GM12878 (cell line): Measurements from ENCODE around the gene CELSR1. TPM values are rescaled to one million over a fixed set of nuclear protein-coding genes. Genes with fewer than 3 reads are reported as not detected.

ENCODE experiments used
- ATAC-seq: fragments of 200-7000 bp; cut with Tn5 transposase; 3 replicates; pipeline ENCODE4 v1.9.1; 2020; ENCODE audit warnings: mild to moderate bottlenecking, moderate library complexity
- BruUV-seq: library from RNA; stranded (reverse); fragments of 400-500 nt; replicated peaks from 2 replicates; lab custom pipeline; 2021; lab: Mats Ljungman, UMichigan
- CTCF ChIA-PET: fragments of 300-600 bp; sonication (Branson Sonifier 250); formaldehyde crosslinking; extraction: SDS; loops from one replicate; lab custom pipeline; 2021; ENCODE audit warnings: inconsistent platforms; lab: Yijun Ruan, JAX
- POLR2A ChIA-PET: fragments of 350-600 bp; formaldehyde crosslinking; extraction: SDS; loops from one replicate; lab custom pipeline; 2021; ENCODE audit warnings: inconsistent platforms; lab: Charles Lee
- RAD21 ChIA-PET: fragments of 300-600 bp; sonication (Branson Sonifier 250); formaldehyde crosslinking; loops from one replicate; lab custom pipeline; 2023; ENCODE audit warnings: antibody characterized with exemption; ENCODE audit not compliant: unreplicated experiment; lab: Charles Lee
- SMC1A ChIA-PET: fragments of 300-600 bp; sonication (Branson Sonifier 250); formaldehyde crosslinking; loops from one replicate; lab custom pipeline; 2023; ENCODE audit not compliant: unreplicated experiment, uncharacterized antibody; lab: Charles Lee
- DNase-seq: peaks from one replicate; pipeline ENCODE4 v3.0.0-alpha.2; 2011; ENCODE audit warnings: low read depth, low spot score
- FAIRE-seq: peaks from 3 replicates; lab custom pipeline; 2011; peaks lifted over from hg19 to GRCh38; lab: Jason Lieb, UNC
- H2AFZ ChIP-seq: 2 replicates; pipeline ENCODE4 v1.6.0; 2011; ENCODE audit warnings: low read depth, low read length, control low read depth; ENCODE audit not compliant: control insufficient read depth
- H3K27ac ChIP-seq: 2 replicates; pipeline ENCODE4 v1.5.1; 2011; ENCODE audit warnings: control low read depth; ENCODE audit not compliant: control insufficient read depth, insufficient read depth
- H3K27me3 ChIP-seq, 2 experiments: replicated peaks in 1 of 2; 2 replicates each; pipeline versions ENCODE4 v1.6.0 to v1.6.1; 2011; ENCODE audit warnings: low read length in 1 of 2; ENCODE audit not compliant: control insufficient read depth in 2 of 2, insufficient read depth in 2 of 2
- H3K36me3 ChIP-seq, 2 experiments: 2 replicates each; pipeline ENCODE4 v1.5.1; 2011; ENCODE audit warnings: low read length in 1 of 2; ENCODE audit not compliant: control insufficient read depth in 2 of 2, insufficient read depth in 2 of 2
- H3K4me1 ChIP-seq: 2 replicates; pipeline ENCODE4 v1.6.1; 2011; ENCODE audit warnings: mild to moderate bottlenecking, low read length, moderate library complexity, mixed read lengths; ENCODE audit not compliant: control insufficient read depth, insufficient read depth
- H3K4me2 ChIP-seq: 2 replicates; pipeline ENCODE4 v1.6.0; 2011; ENCODE audit warnings: control low read depth; ENCODE audit not compliant: control insufficient read depth, insufficient read depth
- H3K4me3 ChIP-seq: fragments of 200-600 bp; sonication (generic); 2 replicates; pipeline ENCODE4 v1.5.1; 2016
- H3K79me2 ChIP-seq: 2 replicates; pipeline ENCODE4 v1.6.0; 2011; ENCODE audit warnings: low read length; ENCODE audit not compliant: control insufficient read depth, insufficient read depth
- H3K9ac ChIP-seq: 2 replicates; pipeline ENCODE4 v1.8.0; 2011; ENCODE audit warnings: low read length, control low read depth, mixed read lengths; ENCODE audit not compliant: control insufficient read depth, insufficient read depth
- H3K9me3 ChIP-seq: replicated peaks from 3 replicates; pipeline ENCODE4 v1.5.1; 2011; ENCODE audit warnings: mild to moderate bottlenecking, low read length; ENCODE audit not compliant: control insufficient read depth, insufficient read depth
- H4K20me1 ChIP-seq: 2 replicates; pipeline ENCODE4 v1.6.0; 2011; ENCODE audit not compliant: control insufficient read depth, insufficient read depth
- ATF7 ChIP-seq: fragments of 450-650 bp; IDR thresholded peaks from 2 replicates; pipeline ENCODE4 v1.6.1; 2016; ENCODE audit warnings: low read depth, mild to moderate bottlenecking
- CBX5 ChIP-seq: sonication (generic); IDR thresholded peaks from 2 replicates; pipeline ENCODE4 v1.6.1; 2016; ENCODE audit warnings: low read depth, moderate library complexity, mild to moderate bottlenecking, inconsistent platforms
- DPF2 ChIP-seq: fragments of 450-650 bp; IDR thresholded peaks from 2 replicates; pipeline ENCODE4 v1.6.1; 2017; ENCODE audit warnings: mild to moderate bottlenecking
- FOXM1 ChIP-seq: IDR thresholded peaks from 2 replicates; pipeline ENCODE4 v1.6.1; 2012; ENCODE audit warnings: low read depth, mild to moderate bottlenecking, inconsistent platforms, low read length, moderate library complexity
- HDAC6 ChIP-seq: fragments of 200-600 bp; sonication (generic); IDR thresholded peaks from one replicate; pipeline ENCODE4 v1.8.0; 2017; ENCODE audit warnings: antibody characterized with exemption; ENCODE audit not compliant: unreplicated experiment
- KAT2A ChIP-seq: conservative IDR thresholded peaks from 2 replicates; pipeline ENCODE4 v1.6.1; 2011; ENCODE audit warnings: low read depth, low read length; ENCODE audit not compliant: control insufficient read depth
- NBN ChIP-seq: fragments of 450-650 bp; IDR thresholded peaks from 2 replicates; pipeline ENCODE4 v1.6.1; 2016
- NFYA ChIP-seq: IDR thresholded peaks from 2 replicates; pipeline ENCODE4 v1.6.1; 2011; ENCODE audit warnings: low read depth, mild to moderate bottlenecking, low read length, improper control_type of control experiment, borderline replicate concordance
- RAD21 ChIP-seq: IDR thresholded peaks from 2 replicates; pipeline ENCODE4 v1.6.1; 2011; ENCODE audit warnings: mild to moderate bottlenecking, low read depth, low read length, moderate library complexity; ENCODE audit not compliant: insufficient read depth
- RELA ChIP-seq: fragments of 450-650 bp; IDR thresholded peaks from 2 replicates; pipeline ENCODE4 v1.8.0; 2014; ENCODE audit warnings: borderline replicate concordance; ENCODE audit not compliant: partially characterized antibody
- SMAD5 ChIP-seq: IDR thresholded peaks from 2 replicates; pipeline ENCODE4 v1.6.1; 2016; ENCODE audit warnings: antibody characterized with exemption, low read depth
- SREBF2 ChIP-seq: IDR thresholded peaks from 2 replicates; pipeline ENCODE4 v1.6.1; 2012; ENCODE audit warnings: mild to moderate bottlenecking, low read length
- STAT3 ChIP-seq: IDR thresholded peaks from 2 replicates; pipeline ENCODE4 v1.6.1; 2011; ENCODE audit warnings: low read depth, low read length, improper control_type of control experiment
- TCF12 ChIP-seq: IDR thresholded peaks from 2 replicates; pipeline ENCODE4 v1.6.1; 2011; ENCODE audit warnings: low read depth, mild to moderate bottlenecking, low read length
- ZBTB11 ChIP-seq: fragments of 450-650 bp; formaldehyde crosslinking; IDR thresholded peaks from 2 replicates; pipeline ENCODE4 v1.5.0; 2022; ENCODE audit warnings: mild to moderate bottlenecking, missing genetic modification characterization
- ZNF274 ChIP-seq: IDR thresholded peaks from one replicate; pipeline ENCODE4 v1.8.0; 2011; ENCODE audit not compliant: insufficient read length, insufficient read depth
- WGBS: methylation state at CpG from one replicate; pipeline ENCODE4 v1.1.6; 2016; ENCODE audit warnings: low lambda C conversion rate; ENCODE audit not compliant: insufficient replicate concordance, insufficient coverage; ENCODE audit errors: missing lambda C conversion rate; 5-methylcytosine and 5-hydroxymethylcytosine counted together
- in situ Hi-C: fragments of 300-500 bp; cut with MboI; formaldehyde crosslinking; loops from 9 replicates; pipeline ENCODE4 v1.14.3; 2018; ENCODE audit warnings: mixed read lengths
- intact Hi-C: fragments of 100-400 bp; cut with micrococcal nuclease; formaldehyde crosslinking; loops from one replicate; pipeline ENCODE4 v1.14.2; 2022; ENCODE audit not compliant: unreplicated experiment
- polyA plus RNA-seq, 11 experiments: library from polyadenylated mRNA; depleted of rRNA in 4 of 11; unstranded in 6 of 11; stranded (reverse) in 5 of 11; fragments of >200 nt; fragmentation: Nextera tagmentation in 4 of 11; fragmentation: Illumina TruSeq in 1 of 11; extraction: Ambion mirVana in 4 of 11; extraction: Trizol in 1 of 11; gene quantifications; 1 replicate in 1 of 11; 2 replicates in 10 of 11; pipeline versions ENCODE4 v1.2.1 to v1.2.3, GENCODE V29; 2011 to 2016; ENCODE audit warnings: inconsistent platforms in 2 of 11, missing spikeins in 2 of 11, low read depth in 1 of 11
- total RNA-seq, 4 experiments: library from RNA; depleted of rRNA in 3 of 4; stranded (reverse); fragments of >200 nt in 3 of 4; fragmentation: Illumina TruSeq in 1 of 4; extraction: Trizol in 1 of 4; gene quantifications; 2 replicates each; pipeline versions ENCODE4 v1.2.1 to v1.2.3, GENCODE V29; 2013 to 2021
- TF ChIP-seq, protein P1 (sequence below): fragments of 450-650 bp; formaldehyde crosslinking; IDR thresholded peaks from 2 replicates; pipeline ENCODE4 v1.4.0; 2020; ENCODE audit warnings: mild to moderate bottlenecking, moderate library complexity
- TF ChIP-seq, protein P2 (sequence below): fragments of 450-650 bp; IDR thresholded peaks from 2 replicates; pipeline ENCODE4 v1.6.1; 2014; ENCODE audit warnings: mild to moderate bottlenecking

CELSR1 gene
- total and polyA plus RNA-seq, 10 of the 15 experiments (the other 5 are each of a cell fraction or from before 2014, with no cell fraction given): 0.05 to 1.7 (median 0.35) TPM; not detected in 2

GRCh38 chr22:46553189-46553588, 15.8 kb upstream of the CELSR1 start:
- no peak for FAIRE-seq
- H2AFZ ChIP-seq: no peak overlapping the region
- no peaks in the 10 kb centered on the region for H4K20me1 ChIP-seq
- no peak overlapping the region for H3K4me2 ChIP-seq
- H3K4me3 ChIP-seq: no peak overlapping the region
- no peaks in the 10 kb centered on the region for H3K36me3 ChIP-seq
- in situ Hi-C loops (loop anchor here (25.0 kb wide), 1 partner anchor 1934 kb away; a partner anchor contains a TSS), intact Hi-C loops (no loop called here)
- CTCF ChIA-PET: interaction anchor here (1.0 to 3.5 kb wide), 3 partner anchors 10 to 185 kb away, joined by 3 to 13 read pairs (median 4); no protein-coding TSS in a partner anchor
- DNase-seq: no peak
- RAD21 ChIA-PET: no interaction called here
- WGBS: 38% methylated on average over 4 of the region's 4 CpGs
- no peaks in the 10 kb centered on the region; a peak in 2 of 4 replicates for H3K27me3 ChIP-seq
- H3K4me1 ChIP-seq: no peaks in the 10 kb centered on the region
- POLR2A ChIA-PET: no interaction called here
- peaks cover 3% of the 10 kb centered on the region; the same call in 1 of the 3 replicates for H3K9me3 ChIP-seq
- SMC1A ChIA-PET: no interaction called here
- no TSS peak for BruUV-seq
- ATAC-seq: no peak
- H3K9ac ChIP-seq: no peak overlapping the region
- no peak overlapping the region for H3K27ac ChIP-seq
- H3K79me2 ChIP-seq: no peaks in the 10 kb centered on the region
- no peak for TF ChIP-seq CBX5
- no peak for TF ChIP-seq NBN
- no peak for TF ChIP-seq ZNF274
- TF ChIP-seq NFYA: no peak
- no peak for TF ChIP-seq RELA
- no peak for TF ChIP-seq SMAD5
- TF ChIP-seq SREBF2: no peak
- TF ChIP-seq, protein P1, sequence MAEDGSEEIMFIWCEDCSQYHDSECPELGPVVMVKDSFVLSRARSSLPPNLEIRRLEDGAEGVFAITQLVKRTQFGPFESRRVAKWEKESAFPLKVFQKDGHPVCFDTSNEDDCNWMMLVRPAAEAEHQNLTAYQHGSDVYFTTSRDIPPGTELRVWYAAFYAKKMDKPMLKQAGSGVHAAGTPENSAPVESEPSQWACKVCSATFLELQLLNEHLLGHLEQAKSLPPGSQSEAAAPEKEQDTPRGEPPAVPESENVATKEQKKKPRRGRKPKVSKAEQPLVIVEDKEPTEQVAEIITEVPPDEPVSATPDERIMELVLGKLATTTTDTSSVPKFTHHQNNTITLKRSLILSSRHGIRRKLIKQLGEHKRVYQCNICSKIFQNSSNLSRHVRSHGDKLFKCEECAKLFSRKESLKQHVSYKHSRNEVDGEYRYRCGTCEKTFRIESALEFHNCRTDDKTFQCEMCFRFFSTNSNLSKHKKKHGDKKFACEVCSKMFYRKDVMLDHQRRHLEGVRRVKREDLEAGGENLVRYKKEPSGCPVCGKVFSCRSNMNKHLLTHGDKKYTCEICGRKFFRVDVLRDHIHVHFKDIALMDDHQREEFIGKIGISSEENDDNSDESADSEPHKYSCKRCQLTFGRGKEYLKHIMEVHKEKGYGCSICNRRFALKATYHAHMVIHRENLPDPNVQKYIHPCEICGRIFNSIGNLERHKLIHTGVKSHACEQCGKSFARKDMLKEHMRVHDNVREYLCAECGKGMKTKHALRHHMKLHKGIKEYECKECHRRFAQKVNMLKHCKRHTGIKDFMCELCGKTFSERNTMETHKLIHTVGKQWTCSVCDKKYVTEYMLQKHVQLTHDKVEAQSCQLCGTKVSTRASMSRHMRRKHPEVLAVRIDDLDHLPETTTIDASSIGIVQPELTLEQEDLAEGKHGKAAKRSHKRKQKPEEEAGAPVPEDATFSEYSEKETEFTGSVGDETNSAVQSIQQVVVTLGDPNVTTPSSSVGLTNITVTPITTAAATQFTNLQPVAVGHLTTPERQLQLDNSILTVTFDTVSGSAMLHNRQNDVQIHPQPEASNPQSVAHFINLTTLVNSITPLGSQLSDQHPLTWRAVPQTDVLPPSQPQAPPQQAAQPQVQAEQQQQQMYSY (CRISPR knock-in tag): no peak
- TF ChIP-seq DPF2: no peak
- TF ChIP-seq ZBTB11: no peak
- TF ChIP-seq HDAC6: no peak
- TF ChIP-seq KAT2A: no peak
- no peak for TF ChIP-seq STAT3
- TF ChIP-seq FOXM1: no peak
- TF ChIP-seq RAD21: no peak
- TF ChIP-seq ATF7: no peak
- no peak for TF ChIP-seq TCF12
- TF ChIP-seq, protein P2, sequence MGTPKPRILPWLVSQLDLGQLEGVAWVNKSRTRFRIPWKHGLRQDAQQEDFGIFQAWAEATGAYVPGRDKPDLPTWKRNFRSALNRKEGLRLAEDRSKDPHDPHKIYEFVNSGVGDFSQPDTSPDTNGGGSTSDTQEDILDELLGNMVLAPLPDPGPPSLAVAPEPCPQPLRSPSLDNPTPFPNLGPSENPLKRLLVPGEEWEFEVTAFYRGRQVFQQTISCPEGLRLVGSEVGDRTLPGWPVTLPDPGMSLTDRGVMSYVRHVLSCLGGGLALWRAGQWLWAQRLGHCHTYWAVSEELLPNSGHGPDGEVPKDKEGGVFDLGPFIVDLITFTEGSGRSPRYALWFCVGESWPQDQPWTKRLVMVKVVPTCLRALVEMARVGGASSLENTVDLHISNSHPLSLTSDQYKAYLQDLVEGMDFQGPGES: no peak
